IMR-90 (cell line): ENCODE data around the gene POMT1.

Experiments
- BHLHE40 ChIP-seq: fragments of 150-350 bp; IDR thresholded peaks from 2 replicates; pipeline ENCODE4 v1.6.1; 2016; ENCODE audit warnings: mild to moderate bottlenecking, low read depth, low read length
- CEBPB ChIP-seq: IDR thresholded peaks from 2 replicates; pipeline ENCODE4 v1.6.1; 2012; ENCODE audit warnings: low read depth, low read length, improper control_type of control experiment
- MAFK ChIP-seq: IDR thresholded peaks from 2 replicates; pipeline ENCODE4 v1.6.1; 2012; ENCODE audit warnings: low read depth, low read length, improper control_type of control experiment
- MAZ ChIP-seq: IDR thresholded peaks from 2 replicates; pipeline ENCODE4 v1.6.1; 2012; ENCODE audit warnings: low read depth, mild to moderate bottlenecking, low read length, improper control_type of control experiment, moderate library complexity, borderline replicate concordance
- MXI1 ChIP-seq: IDR thresholded peaks from 2 replicates; pipeline ENCODE4 v1.6.1; 2012; ENCODE audit warnings: low read depth, mild to moderate bottlenecking, low read length, moderate library complexity, borderline replicate concordance
- NFE2L2 ChIP-seq: fragments of 150-350 bp; IDR thresholded peaks from 2 replicates; pipeline ENCODE4 v1.6.1; 2016; ENCODE audit warnings: low read depth, mild to moderate bottlenecking, low read length
- POLR2A ChIP-seq: IDR thresholded peaks from 2 replicates; pipeline ENCODE4 v1.6.1; 2012; ENCODE audit warnings: mild to moderate bottlenecking, low read depth, low read length
- RAD21 ChIP-seq: IDR thresholded peaks from 2 replicates; pipeline ENCODE4 v1.6.1; 2012; ENCODE audit warnings: low read length, improper control_type of control experiment
- SMC3 ChIP-seq: fragments of 150-350 bp; IDR thresholded peaks from 2 replicates; pipeline ENCODE4 v1.6.1; 2016; ENCODE audit warnings: low read depth, mild to moderate bottlenecking, antibody characterized with exemption, low read length, moderate library complexity
- TF ChIP-seq, protein P1 (sequence below): conservative IDR thresholded peaks from 2 replicates; pipeline ENCODE4 v1.5.1; 2012; ENCODE audit warnings: mild to moderate bottlenecking, low read depth, low read length, improper control_type of control experiment
- TF ChIP-seq, protein P2 (sequence below): fragments of 150-350 bp; IDR thresholded peaks from 2 replicates; pipeline ENCODE4 v1.6.1; 2017; ENCODE audit warnings: mild to moderate bottlenecking, antibody characterized with exemption, low read length, low read depth

- TF ChIP-seq POLR2A (no peak), RAD21 (no peak), BHLHE40 (no peak), CEBPB (no peak), NFE2L2 (no peak), MAFK (no peak), MAZ (no peak), SMC3 (no peak), MXI1 (no peak)
- TF ChIP-seq, protein P1, sequence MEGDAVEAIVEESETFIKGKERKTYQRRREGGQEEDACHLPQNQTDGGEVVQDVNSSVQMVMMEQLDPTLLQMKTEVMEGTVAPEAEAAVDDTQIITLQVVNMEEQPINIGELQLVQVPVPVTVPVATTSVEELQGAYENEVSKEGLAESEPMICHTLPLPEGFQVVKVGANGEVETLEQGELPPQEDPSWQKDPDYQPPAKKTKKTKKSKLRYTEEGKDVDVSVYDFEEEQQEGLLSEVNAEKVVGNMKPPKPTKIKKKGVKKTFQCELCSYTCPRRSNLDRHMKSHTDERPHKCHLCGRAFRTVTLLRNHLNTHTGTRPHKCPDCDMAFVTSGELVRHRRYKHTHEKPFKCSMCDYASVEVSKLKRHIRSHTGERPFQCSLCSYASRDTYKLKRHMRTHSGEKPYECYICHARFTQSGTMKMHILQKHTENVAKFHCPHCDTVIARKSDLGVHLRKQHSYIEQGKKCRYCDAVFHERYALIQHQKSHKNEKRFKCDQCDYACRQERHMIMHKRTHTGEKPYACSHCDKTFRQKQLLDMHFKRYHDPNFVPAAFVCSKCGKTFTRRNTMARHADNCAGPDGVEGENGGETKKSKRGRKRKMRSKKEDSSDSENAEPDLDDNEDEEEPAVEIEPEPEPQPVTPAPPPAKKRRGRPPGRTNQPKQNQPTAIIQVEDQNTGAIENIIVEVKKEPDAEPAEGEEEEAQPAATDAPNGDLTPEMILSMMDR = no peak
- TF ChIP-seq, protein P2, sequence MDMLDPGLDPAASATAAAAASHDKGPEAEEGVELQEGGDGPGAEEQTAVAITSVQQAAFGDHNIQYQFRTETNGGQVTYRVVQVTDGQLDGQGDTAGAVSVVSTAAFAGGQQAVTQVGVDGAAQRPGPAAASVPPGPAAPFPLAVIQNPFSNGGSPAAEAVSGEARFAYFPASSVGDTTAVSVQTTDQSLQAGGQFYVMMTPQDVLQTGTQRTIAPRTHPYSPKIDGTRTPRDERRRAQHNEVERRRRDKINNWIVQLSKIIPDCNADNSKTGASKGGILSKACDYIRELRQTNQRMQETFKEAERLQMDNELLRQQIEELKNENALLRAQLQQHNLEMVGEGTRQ = no peak
These were observed 42.5 kb downstream of the POMT1 start, which contains the start of gene PRRT1B for GRCh38 chr9:131545003-131545785.
